B cell (primary cell): ENCODE measurements around the gene TP53TG5.

Experiments used
- CTCF ChIP-seq: fragments of 200-600 bp; IDR thresholded peaks from one replicate; pipeline ENCODE4 v1.8.0; 2022; ENCODE audit warnings: antibody characterized with exemption, mild to moderate bottlenecking
- EZH2 ChIP-seq: IDR thresholded peaks from 2 replicates; pipeline ENCODE4 v1.6.1; 2012; ENCODE audit warnings: borderline replicate concordance, low read depth, mild to moderate bottlenecking, moderate library complexity, low read length; ENCODE audit not compliant: insufficient read depth, poor library complexity, severe bottlenecking

DNA sequence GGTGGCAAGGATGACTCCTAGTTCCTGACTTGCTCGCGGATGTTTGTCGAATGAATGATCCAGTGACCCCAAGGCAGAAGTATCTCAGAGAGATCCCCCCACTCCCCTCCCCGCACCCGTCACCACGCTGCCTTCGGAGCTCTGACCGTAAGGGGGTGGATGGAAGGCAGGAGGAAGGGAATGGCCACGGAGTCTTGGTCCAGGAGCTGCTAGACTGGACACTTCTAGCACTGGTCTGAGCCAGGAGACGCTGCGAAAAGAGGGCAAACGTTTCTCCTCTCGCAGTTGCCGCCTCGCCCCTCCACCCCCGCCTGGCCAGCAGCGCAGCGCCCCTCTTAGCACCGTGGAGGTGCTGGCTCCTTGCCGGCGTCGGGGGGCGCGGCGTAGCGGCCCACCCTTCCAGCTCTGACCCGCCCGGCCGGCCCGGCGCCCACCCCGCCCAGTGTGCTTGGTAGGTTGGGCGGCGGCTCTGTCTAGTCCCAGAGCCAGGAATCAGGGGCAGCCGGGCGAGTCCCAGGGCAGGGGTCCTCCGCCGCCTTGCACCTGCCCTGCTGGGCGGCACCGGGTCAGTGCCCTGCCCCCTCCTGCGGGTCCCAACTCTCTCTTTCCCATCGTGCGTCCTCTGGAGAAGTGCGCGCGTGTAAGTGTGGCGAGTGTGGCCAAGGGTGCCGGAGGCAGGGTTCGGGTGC lies 27.6 kb upstream of the TP53TG5 start:
- TF ChIP-seq CTCF (no peak), EZH2 (no peak)
